Hematopoietic multipotent progenitor cell (in vitro differentiated cells): ENCODE results near the gene EVA1B. TPM values are rescaled to one million over a fixed set of nuclear protein-coding genes. Genes with fewer than 3 reads are reported as not detected.
A peak's percentile ranks its signal among the peaks of the same experiment; 100 is the strongest.

Source experiments
- DNase-seq, 3 donors: peaks; one replicate each; pipeline ENCODE4 v3.0.0-alpha.2; 2011 to 2015; ENCODE audit warnings: low read depth in 2 of 3, low spot score in 2 of 3
- total RNA-seq: library from RNA; depleted of rRNA; stranded (reverse); fragments of >200 nt; gene quantifications from one replicate; pipeline ENCODE4 v1.2.3, GENCODE V29; 2012

Gene EVA1B
- total RNA-seq, 1 donor = 143 TPM

GRCh38 chr1:36285443-36286101 lies 37.9 kb downstream of the EVA1B start:
- DNase-seq = peak; percentile 72 to 95 (median 87)

GRCh38 chr1:36284517-36284916 lies 38.9 kb downstream of the EVA1B start:
- no peak for DNase-seq

- no peak for DNase-seq
These were observed 39.4 kb downstream of the EVA1B start for GRCh38 chr1:36284061-36284460.

- no peak for DNase-seq
These were observed 43.6 kb downstream of the EVA1B start for GRCh38 chr1:36279789-36280296.

- DNase-seq = no peak
These were observed 44.2 kb downstream of the EVA1B start for GRCh38 chr1:36279110-36279788.

GRCh38 chr1:36276688-36277087 lies 46.8 kb downstream of the EVA1B start:
- no peak for DNase-seq

- no peak for DNase-seq
These were observed 49.2 kb downstream of the EVA1B start for GRCh38 chr1:36274201-36274600.

- no peak for DNase-seq
These were observed 50.4 kb downstream of the EVA1B start for GRCh38 chr1:36273024-36273423.

Other genes with a start within 250 kb of the EVA1B start
- gene TEKT2, start 239.6 kb downstream of the EVA1B start, total RNA-seq = 4.8 TPM
- 42.5 TPM for gene ADPRS, start 234.8 kb downstream of the EVA1B start, total RNA-seq
- 0.81 TPM for gene COL8A2, start 198.4 kb downstream of the EVA1B start, total RNA-seq
- 40.1 TPM for gene TRAPPC3, start 174.2 kb downstream of the EVA1B start, total RNA-seq
- 105 TPM for gene MAP7D1, start 167.5 kb downstream of the EVA1B start, total RNA-seq
- gene THRAP3, start 99.2 kb downstream of the EVA1B start, total RNA-seq = 42.8 TPM
- 7.5 TPM for gene SH3D21, start 17.3 kb downstream of the EVA1B start, total RNA-seq
- gene STK40, start 62.3 kb upstream of the EVA1B start, total RNA-seq = 32.0 TPM
- gene LSM10, start 74.3 kb upstream of the EVA1B start, total RNA-seq = 16.7 TPM
- 3.2 TPM for gene OSCP1, start 126.8 kb upstream of the EVA1B start, total RNA-seq
- 23.7 TPM for gene MRPS15, start 140.7 kb upstream of the EVA1B start, total RNA-seq
- gene CSF3R, start 159.3 kb upstream of the EVA1B start, total RNA-seq = 166 TPM